HG03135 (cell line): ENCODE measurements around the gene SERPINH1.

Source experiments
- ATAC-seq: cut with Tn5 transposase; IDR thresholded peaks from one replicate; pipeline ENCODE4 v1.9.1; 2021; ENCODE audit warnings: mild to moderate bottlenecking, moderate library complexity; ENCODE audit not compliant: unreplicated experiment

SERPINH1 gene

GRCh38 chr11:75554258-75555022 lies 7.6 kb upstream of the SERPINH1 start:
- no peak for ATAC-seq

GRCh38 chr11:75555079-75555811 lies 6.8 kb upstream of the SERPINH1 start:
- ATAC-seq, result no peak

GRCh38 chr11:75556275-75556674 lies 5.8 kb upstream of the SERPINH1 start:
- ATAC-seq, result no peak

GRCh38 chr11:75557666-75558494 lies 4.2 kb upstream of the SERPINH1 start:
- no peak for ATAC-seq

GRCh38 chr11:75558939-75559843 lies 2.9 kb upstream of the SERPINH1 start:
- ATAC-seq, result no peak

GRCh38 chr11:75560644-75561043 lies 1.4 kb upstream of the SERPINH1 start:
- ATAC-seq, result no peak

- ATAC-seq, result no peak
These were observed 516 bp upstream of the SERPINH1 start for GRCh38 chr11:75561426-75562047.

GRCh38 chr11:75562836-75563484 lies 907 bp downstream of the SERPINH1 start:
- ATAC-seq, result no peak

- no peak for ATAC-seq
These were observed 1.5 kb downstream of the SERPINH1 start for GRCh38 chr11:75563501-75563977.

- ATAC-seq, result no peak
These were observed 2.0 kb downstream of the SERPINH1 start for GRCh38 chr11:75563978-75564552.

GRCh38 chr11:75565221-75565814 lies 3.3 kb downstream of the SERPINH1 start:
- ATAC-seq, result no peak

GRCh38 chr11:75565916-75566762 lies 4.1 kb downstream of the SERPINH1 start:
- ATAC-seq, result no peak

- no peak for ATAC-seq
These were observed 4.8 kb downstream of the SERPINH1 start for GRCh38 chr11:75566763-75567279.

GRCh38 chr11:75567971-75568370 lies 5.9 kb downstream of the SERPINH1 start:
- ATAC-seq, result no peak

GRCh38 chr11:75568616-75569219 lies 6.7 kb downstream of the SERPINH1 start:
- ATAC-seq, result no peak

GRCh38 chr11:75570559-75571139 lies 8.6 kb downstream of the SERPINH1 start:
- no peak for ATAC-seq

- no peak for ATAC-seq
These were observed 9.6 kb downstream of the SERPINH1 start for GRCh38 chr11:75571625-75572024.
